Fibroblast of villous mesenchyme (primary cell): ENCODE results near the gene PICALM. TPM values are rescaled to one million over a fixed set of nuclear protein-coding genes. Genes with fewer than 3 reads are reported as not detected.

Source experiments
- DNase-seq: peaks from one replicate; pipeline ENCODE4 v3.0.0-alpha.2; 2010; ENCODE audit warnings: low read depth
- H3K4me3 ChIP-seq: 2 replicates; pipeline ENCODE4 v1.5.1; 2011; ENCODE audit warnings: low read depth, mild to moderate bottlenecking, low read length
- total RNA-seq: library from RNA; depleted of rRNA; stranded (reverse); fragments of >200 nt; gene quantifications from 2 replicates; pipeline ENCODE4 v1.2.3, GENCODE V29; 2012
- TF ChIP-seq, protein P1 (sequence below): IDR thresholded peaks from 2 replicates; pipeline ENCODE4 v1.5.1; 2012; ENCODE audit warnings: low read depth, mild to moderate bottlenecking, low read length; ENCODE audit not compliant: insufficient read depth

Gene PICALM
- total RNA-seq, 1 donor = 388 TPM

DNA sequence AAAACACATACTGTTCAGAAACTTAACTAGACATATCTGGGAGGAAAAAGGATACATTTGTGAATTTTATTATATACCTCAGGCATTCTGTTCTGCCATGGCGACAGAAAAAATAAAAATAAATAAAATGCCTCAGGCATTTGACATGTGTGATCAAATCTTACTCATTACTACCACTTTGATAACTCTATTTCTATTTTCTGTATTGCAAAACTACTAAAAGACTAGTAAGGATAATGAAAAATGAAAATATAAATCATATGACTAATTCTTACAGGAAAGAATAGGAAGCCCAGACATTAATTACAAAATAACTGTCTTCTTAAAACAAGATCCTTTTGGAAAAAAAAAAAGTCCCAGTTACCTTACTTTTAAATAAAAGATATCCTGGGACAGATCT is 5.3 kb downstream of the PICALM start:
- no peak overlapping the region for H3K4me3 ChIP-seq
- TF ChIP-seq, protein P1, sequence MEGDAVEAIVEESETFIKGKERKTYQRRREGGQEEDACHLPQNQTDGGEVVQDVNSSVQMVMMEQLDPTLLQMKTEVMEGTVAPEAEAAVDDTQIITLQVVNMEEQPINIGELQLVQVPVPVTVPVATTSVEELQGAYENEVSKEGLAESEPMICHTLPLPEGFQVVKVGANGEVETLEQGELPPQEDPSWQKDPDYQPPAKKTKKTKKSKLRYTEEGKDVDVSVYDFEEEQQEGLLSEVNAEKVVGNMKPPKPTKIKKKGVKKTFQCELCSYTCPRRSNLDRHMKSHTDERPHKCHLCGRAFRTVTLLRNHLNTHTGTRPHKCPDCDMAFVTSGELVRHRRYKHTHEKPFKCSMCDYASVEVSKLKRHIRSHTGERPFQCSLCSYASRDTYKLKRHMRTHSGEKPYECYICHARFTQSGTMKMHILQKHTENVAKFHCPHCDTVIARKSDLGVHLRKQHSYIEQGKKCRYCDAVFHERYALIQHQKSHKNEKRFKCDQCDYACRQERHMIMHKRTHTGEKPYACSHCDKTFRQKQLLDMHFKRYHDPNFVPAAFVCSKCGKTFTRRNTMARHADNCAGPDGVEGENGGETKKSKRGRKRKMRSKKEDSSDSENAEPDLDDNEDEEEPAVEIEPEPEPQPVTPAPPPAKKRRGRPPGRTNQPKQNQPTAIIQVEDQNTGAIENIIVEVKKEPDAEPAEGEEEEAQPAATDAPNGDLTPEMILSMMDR = no peak
- DNase-seq = peak; percentile 14

DNA sequence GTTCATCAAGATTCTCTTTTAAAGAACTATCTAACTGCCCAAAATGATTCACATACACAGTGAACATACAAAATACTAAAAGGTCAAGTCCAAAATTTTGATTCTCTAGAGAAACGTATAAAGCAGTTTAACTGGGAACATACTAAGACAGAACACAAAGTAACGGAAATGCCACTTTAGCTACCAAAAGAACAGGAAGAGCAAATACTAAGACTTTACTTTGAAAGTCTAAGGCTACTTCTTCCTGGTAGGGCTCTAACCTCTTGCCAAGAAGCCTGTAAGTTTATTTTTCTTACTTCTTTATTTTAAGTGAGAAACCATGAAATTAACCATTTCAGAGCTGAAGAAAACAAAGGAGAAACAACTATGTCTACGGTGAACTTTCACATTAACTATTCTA is 6.2 kb downstream of the PICALM start:
- no peak for DNase-seq

DNA sequence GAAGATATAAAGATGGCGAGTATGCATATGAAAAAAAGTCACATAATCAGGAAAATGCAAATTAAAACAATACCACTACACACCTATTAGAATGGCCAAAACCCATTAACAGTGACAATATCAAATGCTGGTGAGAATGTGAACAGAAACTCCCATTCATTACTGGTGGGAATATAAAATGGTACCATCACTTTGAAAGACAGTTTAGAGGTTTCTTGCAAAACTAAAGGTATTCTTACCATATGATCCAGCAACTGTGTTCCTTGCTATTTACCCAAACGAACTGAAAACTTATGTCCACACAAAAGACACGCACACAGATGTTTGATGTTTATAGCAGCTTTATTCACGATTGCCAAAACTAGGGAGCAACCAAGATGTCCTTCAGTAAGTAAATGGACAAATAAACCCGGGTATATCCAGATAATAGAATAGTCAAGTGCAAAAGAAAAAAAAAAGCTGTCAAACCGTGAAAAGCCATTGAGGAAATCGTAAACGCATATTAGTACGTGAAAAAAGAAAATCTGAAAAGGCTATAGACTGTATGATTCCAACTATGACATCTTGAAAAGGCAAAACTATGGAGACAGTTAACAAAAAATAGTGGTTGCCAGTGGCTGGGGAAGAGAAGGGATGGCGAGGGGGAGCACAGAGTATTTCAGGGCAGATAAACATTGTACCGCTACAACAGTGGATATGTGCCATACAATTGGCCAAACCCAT is 7.2 kb downstream of the PICALM start:
- TF ChIP-seq, protein P1 = no peak
- H3K4me3 ChIP-seq = no peak overlapping the region
- DNase-seq = no peak

More for the DNA sequence above, 6.2 kb downstream of the PICALM start:
- TF ChIP-seq, protein P1 = no peak
- H3K4me3 ChIP-seq = no peak overlapping the region

DNA sequence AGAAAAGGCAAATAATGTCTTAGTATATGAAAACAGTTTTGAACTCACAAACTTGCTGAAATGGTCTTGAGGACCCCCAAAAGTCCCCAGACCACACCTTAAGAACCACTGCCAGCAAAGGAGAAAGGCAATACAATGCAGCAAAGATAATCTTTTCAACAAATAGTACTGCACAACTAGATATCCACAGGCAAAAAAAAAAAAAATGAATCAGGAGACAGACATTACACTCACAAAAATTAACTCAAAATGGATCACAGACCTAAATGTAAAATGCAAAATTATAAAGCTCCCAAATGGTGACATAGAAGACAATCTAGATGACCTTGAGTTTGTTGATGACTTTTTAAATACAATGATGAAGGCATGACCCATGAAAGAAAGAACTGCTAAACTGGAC is 8.3 kb downstream of the PICALM start:
- TF ChIP-seq, protein P1 = no peak
- no peak overlapping the region for H3K4me3 ChIP-seq
- no peak for DNase-seq

DNA sequence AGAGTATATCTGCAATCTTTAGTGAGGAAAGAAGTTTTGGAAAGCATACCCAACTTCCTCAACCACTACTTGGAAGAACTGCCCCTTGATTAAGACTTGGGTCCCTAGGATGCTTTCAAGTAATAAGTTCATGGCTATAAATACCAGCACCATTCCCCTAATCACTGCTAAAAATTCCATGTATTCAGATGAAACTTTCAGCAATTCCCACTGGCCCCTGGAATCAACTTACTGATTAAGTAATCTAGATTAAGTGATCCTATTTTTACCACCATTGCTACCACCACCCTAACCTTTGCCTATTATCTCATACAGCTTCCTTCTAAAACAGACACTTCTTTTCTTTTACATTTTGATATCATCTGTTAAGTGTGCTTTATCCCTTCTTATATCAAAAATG is 10.5 kb downstream of the PICALM start:
- TF ChIP-seq, protein P1 = no peak
- no peak overlapping the region for H3K4me3 ChIP-seq
- DNase-seq = no peak

DNA sequence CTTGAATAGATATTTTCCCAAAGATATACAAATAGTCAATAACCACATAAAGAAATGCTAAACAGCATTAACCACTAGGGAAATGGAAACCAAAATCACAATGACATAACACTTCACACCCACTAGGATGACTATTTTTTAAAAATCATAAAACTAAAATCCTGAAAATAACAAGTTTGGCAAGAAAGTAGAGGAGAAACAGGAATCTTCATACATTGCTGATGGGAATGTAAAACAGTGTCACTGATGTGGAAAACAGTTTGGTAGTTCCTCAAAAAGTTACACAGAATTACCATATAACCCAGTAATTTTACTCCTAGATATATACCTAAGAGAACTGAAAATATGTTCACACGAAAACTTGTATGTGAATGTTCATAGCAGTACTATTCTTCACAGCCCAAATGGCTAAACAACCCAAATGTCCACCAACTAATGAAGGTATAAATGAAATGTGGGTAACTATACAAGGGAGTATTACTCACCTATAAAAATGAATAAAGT is 12.5 kb downstream of the PICALM start:
- DNase-seq = no peak

More for the DNA sequence above, 12.5 kb downstream of the PICALM start:
- no peak overlapping the region for H3K4me3 ChIP-seq
- TF ChIP-seq, protein P1 = no peak
